ENCODE results near the gene MAP7D3.

The MAP7D3 gene

GRCh38 chrX:136185401-136186022 lies 65.7 kb downstream of the MAP7D3 start:
- no peak for DNase-seq (ENCODE audit: low read depth)
- H3K4me3 ChIP-seq (ENCODE audit: low read depth, low read length), result no peak overlapping the region

GRCh38 chrX:136183917-136184316 lies 67.3 kb downstream of the MAP7D3 start:
- no peak for DNase-seq (ENCODE audit: low read depth)
- H3K4me3 ChIP-seq (ENCODE audit: low read depth, low read length), result no peak overlapping the region
- TF ChIP-seq CTCF (IDR thresholded peaks at IDR 0.05; ENCODE audit: insufficient read depth, low read depth, low read length, missing control alignments), result no peak

More at GRCh38 chrX:136185401-136186022, 65.7 kb downstream of the MAP7D3 start:
- TF ChIP-seq CTCF (IDR thresholded peaks at IDR 0.05; ENCODE audit: insufficient read depth, low read depth, low read length, missing control alignments), result no peak

- DNase-seq (ENCODE audit: low read depth), result no peak
- H3K4me3 ChIP-seq (ENCODE audit: low read depth, low read length), result no peak overlapping the region
- no peak for TF ChIP-seq CTCF (IDR thresholded peaks at IDR 0.05; ENCODE audit: insufficient read depth, low read depth, low read length, missing control alignments)
Measured at GRCh38 chrX:136183172-136183571, 68.0 kb downstream of the MAP7D3 start.

- TF ChIP-seq CTCF (IDR thresholded peaks at IDR 0.05; ENCODE audit: insufficient read depth, low read depth, low read length, missing control alignments), result no peak
- no peak overlapping the region for H3K4me3 ChIP-seq (ENCODE audit: low read depth, low read length)
- no peak for DNase-seq (ENCODE audit: low read depth)
Measured at GRCh38 chrX:136182414-136182813, 68.8 kb downstream of the MAP7D3 start.

GRCh38 chrX:136179133-136179532 lies 72.1 kb downstream of the MAP7D3 start:
- no peak for TF ChIP-seq CTCF (IDR thresholded peaks at IDR 0.05; ENCODE audit: insufficient read depth, low read depth, low read length, missing control alignments)
- no peak overlapping the region for H3K4me3 ChIP-seq (ENCODE audit: low read depth, low read length)
- DNase-seq (ENCODE audit: low read depth), result no peak

GRCh38 chrX:136176399-136176825 lies 74.8 kb downstream of the MAP7D3 start:
- H3K4me3 ChIP-seq (ENCODE audit: low read depth, low read length), result no peak overlapping the region
- no peak for DNase-seq (ENCODE audit: low read depth)

More at GRCh38 chrX:136176399-136176825, 74.8 kb downstream of the MAP7D3 start:
- TF ChIP-seq CTCF (IDR thresholded peaks at IDR 0.05; ENCODE audit: insufficient read depth, low read depth, low read length, missing control alignments), result no peak

Measured in GM12865 (cell line).